ENCODE data around the gene LDLRAD3. TPM values are rescaled to one million over a fixed set of nuclear protein-coding genes. Genes with fewer than 3 reads are reported as not detected.

The LDLRAD3 gene
- total RNA-seq, 1 experiment from 2014 or later: 28.1 TPM

DNA sequence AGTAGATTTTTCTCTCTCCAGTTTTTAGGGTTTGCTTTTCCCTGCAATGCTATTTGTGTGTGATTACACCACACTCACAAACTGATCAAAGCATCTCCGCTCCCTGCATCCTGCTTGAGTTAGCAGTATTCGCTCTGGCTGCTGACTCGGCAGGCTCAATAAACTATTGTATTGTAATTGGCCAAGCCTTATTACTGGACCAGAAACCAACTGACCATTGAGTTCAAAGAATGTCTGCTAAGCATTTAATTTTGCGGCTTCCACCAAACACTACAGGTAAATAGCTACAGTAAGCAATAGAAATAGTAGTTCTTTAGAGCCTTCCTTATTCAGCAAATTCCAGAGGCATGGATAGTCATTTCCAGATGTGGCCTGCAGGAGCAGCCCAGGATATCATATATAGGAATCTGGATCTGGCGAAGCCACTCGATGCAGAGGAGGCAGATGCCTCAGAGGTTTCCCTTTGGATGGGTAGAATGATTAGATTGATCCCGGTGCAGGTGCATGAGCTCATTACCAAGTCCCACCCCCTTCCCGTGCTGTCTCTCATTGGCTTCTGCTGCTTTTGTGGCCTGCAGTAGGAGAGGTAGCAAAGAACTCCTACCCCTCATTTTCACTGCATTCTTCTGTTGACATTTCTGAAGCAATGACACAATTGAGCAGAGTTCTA, 268.0 kb downstream of the LDLRAD3 start:
- ChIA-PET CTCF (no interaction called here), POLR2A (interaction anchor here (0.6 kb wide), 1 partner anchor 390 kb away, joined by 6 read pairs; no protein-coding TSS in a partner anchor)
- no peaks in the 10 kb centered on the region for H3K4me1 ChIP-seq (ENCODE audit: control insufficient read depth, insufficient read depth, low read length)
- in situ Hi-C loops (cut with HindIII; ENCODE audit: low pct_unique_long_range_greater_than_20kb, low sequenced_read_pairs): no loop called here
- BruUV-seq (replicated peaks): no TSS peak
- H3K27ac ChIP-seq (ENCODE audit: low read length): no peak overlapping the region
- no peaks in the 10 kb centered on the region for H3K9me3 ChIP-seq (ENCODE audit: control insufficient read depth, insufficient read depth, low read depth, low read length)
- no peak for DNase-seq (ENCODE audit: low read depth, low spot score)
- TF ChIP-seq, protein P1, sequence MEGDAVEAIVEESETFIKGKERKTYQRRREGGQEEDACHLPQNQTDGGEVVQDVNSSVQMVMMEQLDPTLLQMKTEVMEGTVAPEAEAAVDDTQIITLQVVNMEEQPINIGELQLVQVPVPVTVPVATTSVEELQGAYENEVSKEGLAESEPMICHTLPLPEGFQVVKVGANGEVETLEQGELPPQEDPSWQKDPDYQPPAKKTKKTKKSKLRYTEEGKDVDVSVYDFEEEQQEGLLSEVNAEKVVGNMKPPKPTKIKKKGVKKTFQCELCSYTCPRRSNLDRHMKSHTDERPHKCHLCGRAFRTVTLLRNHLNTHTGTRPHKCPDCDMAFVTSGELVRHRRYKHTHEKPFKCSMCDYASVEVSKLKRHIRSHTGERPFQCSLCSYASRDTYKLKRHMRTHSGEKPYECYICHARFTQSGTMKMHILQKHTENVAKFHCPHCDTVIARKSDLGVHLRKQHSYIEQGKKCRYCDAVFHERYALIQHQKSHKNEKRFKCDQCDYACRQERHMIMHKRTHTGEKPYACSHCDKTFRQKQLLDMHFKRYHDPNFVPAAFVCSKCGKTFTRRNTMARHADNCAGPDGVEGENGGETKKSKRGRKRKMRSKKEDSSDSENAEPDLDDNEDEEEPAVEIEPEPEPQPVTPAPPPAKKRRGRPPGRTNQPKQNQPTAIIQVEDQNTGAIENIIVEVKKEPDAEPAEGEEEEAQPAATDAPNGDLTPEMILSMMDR (IDR thresholded peaks at IDR 0.05): no peak
- TF ChIP-seq TCF7L2 (IDR thresholded peaks at IDR 0.05; ENCODE audit: low read depth, low read length) (no peak), POLR2AphosphoS5 (IDR thresholded peaks at IDR 0.05; ENCODE audit: low read depth, low read length) (no peak), SIN3A (IDR thresholded peaks at IDR 0.05; ENCODE audit: borderline replicate concordance, insufficient read depth, low read depth, low read length) (no peak)
- TF ChIP-seq, protein P2, sequence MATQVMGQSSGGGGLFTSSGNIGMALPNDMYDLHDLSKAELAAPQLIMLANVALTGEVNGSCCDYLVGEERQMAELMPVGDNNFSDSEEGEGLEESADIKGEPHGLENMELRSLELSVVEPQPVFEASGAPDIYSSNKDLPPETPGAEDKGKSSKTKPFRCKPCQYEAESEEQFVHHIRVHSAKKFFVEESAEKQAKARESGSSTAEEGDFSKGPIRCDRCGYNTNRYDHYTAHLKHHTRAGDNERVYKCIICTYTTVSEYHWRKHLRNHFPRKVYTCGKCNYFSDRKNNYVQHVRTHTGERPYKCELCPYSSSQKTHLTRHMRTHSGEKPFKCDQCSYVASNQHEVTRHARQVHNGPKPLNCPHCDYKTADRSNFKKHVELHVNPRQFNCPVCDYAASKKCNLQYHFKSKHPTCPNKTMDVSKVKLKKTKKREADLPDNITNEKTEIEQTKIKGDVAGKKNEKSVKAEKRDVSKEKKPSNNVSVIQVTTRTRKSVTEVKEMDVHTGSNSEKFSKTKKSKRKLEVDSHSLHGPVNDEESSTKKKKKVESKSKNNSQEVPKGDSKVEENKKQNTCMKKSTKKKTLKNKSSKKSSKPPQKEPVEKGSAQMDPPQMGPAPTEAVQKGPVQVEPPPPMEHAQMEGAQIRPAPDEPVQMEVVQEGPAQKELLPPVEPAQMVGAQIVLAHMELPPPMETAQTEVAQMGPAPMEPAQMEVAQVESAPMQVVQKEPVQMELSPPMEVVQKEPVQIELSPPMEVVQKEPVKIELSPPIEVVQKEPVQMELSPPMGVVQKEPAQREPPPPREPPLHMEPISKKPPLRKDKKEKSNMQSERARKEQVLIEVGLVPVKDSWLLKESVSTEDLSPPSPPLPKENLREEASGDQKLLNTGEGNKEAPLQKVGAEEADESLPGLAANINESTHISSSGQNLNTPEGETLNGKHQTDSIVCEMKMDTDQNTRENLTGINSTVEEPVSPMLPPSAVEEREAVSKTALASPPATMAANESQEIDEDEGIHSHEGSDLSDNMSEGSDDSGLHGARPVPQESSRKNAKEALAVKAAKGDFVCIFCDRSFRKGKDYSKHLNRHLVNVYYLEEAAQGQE (IDR thresholded peaks at IDR 0.05; ENCODE audit: insufficient read depth in 1 of 2, low read depth in 2 of 2, low read length in 1 of 2): no peak
- no peak for ATAC-seq
- no peak overlapping the region for H3K4me3 ChIP-seq (ENCODE audit: low read depth in 2 of 2, low read length in 2 of 2)
- H3K27me3 ChIP-seq (ENCODE audit: control insufficient read depth, insufficient read depth, low read length): no peaks in the 10 kb centered on the region
- H3K36me3 ChIP-seq (ENCODE audit: control insufficient read depth, insufficient read depth, low read length): no peaks in the 10 kb centered on the region
- intact Hi-C loops (cut with micrococcal nuclease; ENCODE audit: unreplicated experiment): no loop called here

DNA sequence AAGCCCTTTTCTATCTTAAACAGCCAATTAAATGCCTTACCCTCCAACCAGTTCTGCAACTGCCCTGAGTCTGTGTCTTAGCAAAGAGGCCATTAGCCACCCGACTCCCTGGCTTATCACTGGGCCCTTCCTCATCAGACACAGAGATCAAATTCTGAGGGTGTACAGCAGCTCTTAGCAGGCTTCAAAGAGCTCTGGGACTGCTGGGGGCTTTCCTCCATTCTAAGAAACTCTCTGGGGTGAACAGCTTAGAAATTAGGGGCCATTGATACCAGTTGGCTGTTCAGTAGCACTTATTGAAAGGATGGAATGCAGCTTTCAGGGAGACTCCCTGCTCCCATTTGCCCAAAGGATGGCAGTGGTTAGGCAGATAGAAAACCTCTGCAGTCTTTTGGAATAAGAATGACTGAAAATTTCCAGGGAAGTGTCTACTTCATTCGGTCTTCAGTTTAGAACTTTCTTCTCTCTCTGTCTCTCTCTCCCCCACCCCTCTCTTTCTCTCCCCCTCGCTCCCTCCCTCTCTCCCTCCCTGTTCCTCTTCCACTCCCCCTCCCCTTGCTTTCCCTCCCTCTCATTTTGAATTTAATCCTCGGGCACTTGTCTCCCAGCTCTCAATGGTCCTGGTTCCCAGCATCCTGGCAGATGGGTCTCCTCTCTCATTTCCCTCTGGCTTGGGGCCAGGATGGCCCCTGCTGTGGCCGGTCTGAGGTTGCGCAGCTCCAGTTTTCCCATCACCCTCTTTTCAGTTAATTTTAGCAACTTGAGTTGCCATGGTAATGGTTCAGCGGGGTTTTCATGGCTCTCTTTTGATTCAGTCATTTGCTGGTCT, 268.9 kb downstream of the LDLRAD3 start:
- BruUV-seq (replicated peaks): no TSS peak
- H3K4me1 ChIP-seq (ENCODE audit: control insufficient read depth, insufficient read depth, low read length): no peaks in the 10 kb centered on the region
- TF ChIP-seq, protein P1 (IDR thresholded peaks at IDR 0.05): no peak
- TF ChIP-seq SIN3A (IDR thresholded peaks at IDR 0.05; ENCODE audit: borderline replicate concordance, insufficient read depth, low read depth, low read length): no peak
- TF ChIP-seq POLR2AphosphoS5 (IDR thresholded peaks at IDR 0.05; ENCODE audit: low read depth, low read length): no peak
- TF ChIP-seq, protein P2 (IDR thresholded peaks at IDR 0.05; ENCODE audit: insufficient read depth in 1 of 2, low read depth in 2 of 2, low read length in 1 of 2): no peak
- no peak for TF ChIP-seq TCF7L2 (IDR thresholded peaks at IDR 0.05; ENCODE audit: low read depth, low read length)
- intact Hi-C loops (cut with micrococcal nuclease; ENCODE audit: unreplicated experiment): no loop called here
- in situ Hi-C loops (cut with HindIII; ENCODE audit: low pct_unique_long_range_greater_than_20kb, low sequenced_read_pairs): no loop called here
- H3K36me3 ChIP-seq (ENCODE audit: control insufficient read depth, insufficient read depth, low read length): no peaks in the 10 kb centered on the region
- ChIA-PET POLR2A (no interaction called here), CTCF (no interaction called here)
- no peaks in the 10 kb centered on the region for H3K9me3 ChIP-seq (ENCODE audit: control insufficient read depth, insufficient read depth, low read depth, low read length)
- no peak overlapping the region for H3K4me3 ChIP-seq (ENCODE audit: low read depth in 2 of 2, low read length in 2 of 2)
- no peak for DNase-seq (ENCODE audit: low read depth, low spot score)
- H3K27me3 ChIP-seq (ENCODE audit: control insufficient read depth, insufficient read depth, low read length): no peaks in the 10 kb centered on the region
- no peak for ATAC-seq
- H3K27ac ChIP-seq (ENCODE audit: low read length): no peak overlapping the region

Data from Panc1 (cell line).